ENCODE results near the gene HIBCH.

DNA sequence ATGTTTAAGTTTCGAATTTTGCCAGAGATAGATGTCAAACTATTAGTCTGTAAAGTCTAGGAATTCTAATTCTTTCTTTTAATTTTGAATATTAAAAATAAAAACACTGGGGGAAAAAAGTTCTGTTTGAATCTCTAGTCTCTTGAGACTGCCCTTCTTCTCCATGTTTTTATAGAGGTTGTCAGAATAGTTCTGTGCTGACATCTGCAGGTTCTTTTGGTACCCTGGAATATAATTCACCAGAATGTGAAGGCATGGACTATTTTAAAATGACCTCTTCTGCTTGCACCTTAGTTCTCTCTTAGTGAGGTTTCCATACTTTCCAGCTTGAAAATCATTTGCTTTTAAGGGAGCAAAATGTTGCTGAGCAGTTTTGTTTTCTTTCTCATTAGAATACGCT is 136.1 kb downstream of the HIBCH start:
- TF ChIP-seq, protein P1, sequence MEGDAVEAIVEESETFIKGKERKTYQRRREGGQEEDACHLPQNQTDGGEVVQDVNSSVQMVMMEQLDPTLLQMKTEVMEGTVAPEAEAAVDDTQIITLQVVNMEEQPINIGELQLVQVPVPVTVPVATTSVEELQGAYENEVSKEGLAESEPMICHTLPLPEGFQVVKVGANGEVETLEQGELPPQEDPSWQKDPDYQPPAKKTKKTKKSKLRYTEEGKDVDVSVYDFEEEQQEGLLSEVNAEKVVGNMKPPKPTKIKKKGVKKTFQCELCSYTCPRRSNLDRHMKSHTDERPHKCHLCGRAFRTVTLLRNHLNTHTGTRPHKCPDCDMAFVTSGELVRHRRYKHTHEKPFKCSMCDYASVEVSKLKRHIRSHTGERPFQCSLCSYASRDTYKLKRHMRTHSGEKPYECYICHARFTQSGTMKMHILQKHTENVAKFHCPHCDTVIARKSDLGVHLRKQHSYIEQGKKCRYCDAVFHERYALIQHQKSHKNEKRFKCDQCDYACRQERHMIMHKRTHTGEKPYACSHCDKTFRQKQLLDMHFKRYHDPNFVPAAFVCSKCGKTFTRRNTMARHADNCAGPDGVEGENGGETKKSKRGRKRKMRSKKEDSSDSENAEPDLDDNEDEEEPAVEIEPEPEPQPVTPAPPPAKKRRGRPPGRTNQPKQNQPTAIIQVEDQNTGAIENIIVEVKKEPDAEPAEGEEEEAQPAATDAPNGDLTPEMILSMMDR (IDR thresholded peaks at IDR 0.05): no peak
- no peak for TF ChIP-seq ZFX (IDR thresholded peaks at IDR 0.05; ENCODE audit: borderline replicate concordance)
